HG02623 (cell line): ENCODE measurements around the gene SMTN.
"Not testable (repeated sequence)": the region's sequence is repeated elsewhere in the genome, so short reads cannot be mapped to it uniquely, and the experiment has no call there.

Source experiments
- ATAC-seq: cut with Tn5 transposase; IDR thresholded peaks from one replicate; pipeline ENCODE4 v1.9.1; 2021; ENCODE audit warnings: moderate library complexity; ENCODE audit not compliant: unreplicated experiment

SMTN gene

GRCh38 chr22:31103111-31103510 lies 22.0 kb downstream of the SMTN start:
- no peak for ATAC-seq

- ATAC-seq: no peak
Measured at GRCh38 chr22:31103899-31104694, 23.0 kb downstream of the SMTN start.

GRCh38 chr22:31104869-31105268 lies 23.8 kb downstream of the SMTN start:
- ATAC-seq: no peak

GRCh38 chr22:31105282-31105929 lies 24.3 kb downstream of the SMTN start:
- no peak for ATAC-seq

- no peak for ATAC-seq
Measured at GRCh38 chr22:31106001-31106571, 25.0 kb downstream of the SMTN start.

GRCh38 chr22:31106731-31107177 lies 25.6 kb downstream of the SMTN start:
- no peak for ATAC-seq

GRCh38 chr22:31107178-31107893 lies 26.2 kb downstream of the SMTN start, which contains the start of gene SELENOM:
SELENOM (minus strand) TSS chr22:31107568; CDS start chr22:31107505, 63 bp downstream.
- peak; percentile 79 for ATAC-seq

- ATAC-seq: no peak
Measured at GRCh38 chr22:31107894-31108218, 26.7 kb downstream of the SMTN start.

- ATAC-seq: not testable (repeated sequence)
Measured at GRCh38 chr22:31112547-31113091, 31.5 kb downstream of the SMTN start.

- ATAC-seq: no peak
Measured at GRCh38 chr22:31118046-31118820, 37.1 kb downstream of the SMTN start.

- no peak for ATAC-seq
Measured at GRCh38 chr22:31119026-31119717, 38.1 kb downstream of the SMTN start.

- no peak for ATAC-seq
Measured at GRCh38 chr22:31120230-31120629, 39.1 kb downstream of the SMTN start.

- ATAC-seq: no peak
Measured at GRCh38 chr22:31120642-31121041, 39.5 kb downstream of the SMTN start.

- ATAC-seq: no peak
Measured at GRCh38 chr22:31121403-31121802, 40.3 kb downstream of the SMTN start.

- ATAC-seq: no peak
Measured at GRCh38 chr22:31122196-31122531, 41.0 kb downstream of the SMTN start.

GRCh38 chr22:31122532-31123291 lies 41.6 kb downstream of the SMTN start, which contains the start of gene INPP5J:
INPP5J (plus strand) TSS chr22:31122966; CDS start chr22:31123015, 49 bp downstream.
- ATAC-seq: no peak

GRCh38 chr22:31123292-31123602 lies 42.1 kb downstream of the SMTN start:
- ATAC-seq: no peak

GRCh38 chr22:31124290-31124689 lies 43.2 kb downstream of the SMTN start:
- ATAC-seq: no peak

- no peak for ATAC-seq
Measured at GRCh38 chr22:31124811-31125465, 43.8 kb downstream of the SMTN start.
